ENCODE data around the gene TSTD1.

The TSTD1 gene

GRCh38 chr1:161074676-161075368 lies 36.1 kb upstream of the TSTD1 start:
- H3K14ac ChIP-seq (ENCODE audit: low read length), result peak overlapping the region; percentile 19
- no peak overlapping the region for H3K9ac ChIP-seq (ENCODE audit: low read length)
- WGBS (ENCODE audit: extremely low coverage, insufficient coverage, insufficient read length), result no CpG with 5 or more reads among the region's 12 CpGs
- peak overlapping the region; percentile 18 for H2BK120ac ChIP-seq (ENCODE audit: insufficient read depth, low read length, poor library complexity)
- H4K12ac ChIP-seq (ENCODE audit: low read depth, low read length), result no peak overlapping the region
- H2BK5ac ChIP-seq (ENCODE audit: low read depth, low read length, poor library complexity), result peak overlapping the region; percentile 11
- H3K36me3 ChIP-seq (ENCODE audit: control insufficient read depth in 1 of 2, insufficient read depth in 2 of 2, low read length in 2 of 2), result peaks cover 21 to 25% of the 10 kb centered on the region in 2 experiments
- no peaks in the 10 kb centered on the region for H3K79me2 ChIP-seq (ENCODE audit: control insufficient read depth, insufficient read depth, low read length, poor library complexity)
- no peak overlapping the region for H2AFZ ChIP-seq (ENCODE audit: insufficient read depth, low read length, poor library complexity)
- peaks cover 2% of the 10 kb centered on the region for H3K9me3 ChIP-seq (ENCODE audit: insufficient read depth, low read depth, low read length)
- peak overlapping the region; percentile 74 for H4K91ac ChIP-seq (ENCODE audit: low read depth, low read length)
- H3K27me3 ChIP-seq (ENCODE audit: insufficient read depth, low read length), result no peaks in the 10 kb centered on the region
- H2BK12ac ChIP-seq (ENCODE audit: low read length), result peak overlapping the region; percentile 70
- DNase-seq, result peak; percentile 44 to 59
- peaks cover 20% of the 10 kb centered on the region for H3K79me1 ChIP-seq (ENCODE audit: low read length)
- peak overlapping the region; percentile 67 for H2AK5ac ChIP-seq (ENCODE audit: low read length)
- H3K4me1 ChIP-seq (ENCODE audit: control insufficient read depth in 1 of 2, insufficient read depth in 2 of 2, low read length in 2 of 2), result peaks cover 17 to 29% of the 10 kb centered on the region in 2 experiments
- H3K27ac ChIP-seq (ENCODE audit: low read depth, low read length), result no peak overlapping the region
- no peak overlapping the region for H3K4me2 ChIP-seq (ENCODE audit: low read length)
- H3K23ac ChIP-seq (ENCODE audit: low read length), result no peak overlapping the region
- H4K8ac ChIP-seq (ENCODE audit: low read depth, low read length), result no peak overlapping the region
- H3K4me3 ChIP-seq (ENCODE audit: low read depth, low read length), result no peak overlapping the region
- peak overlapping the region; percentile 26 for H3K18ac ChIP-seq (ENCODE audit: low read length)
- no peak overlapping the region for H3K4ac ChIP-seq (ENCODE audit: low read depth, low read length)

GRCh38 chr1:161073474-161074121 lies 34.8 kb upstream of the TSTD1 start:
- Histone ChIP-seq H4K8ac (ENCODE audit: low read depth, low read length) (no peak overlapping the region), H3K4me1 (ENCODE audit: control insufficient read depth in 1 of 2, insufficient read depth in 2 of 2, low read length in 2 of 2) (peaks cover 12 to 24% of the 10 kb centered on the region in 2 experiments), H3K9me3 (ENCODE audit: insufficient read depth, low read depth, low read length) (peaks cover 2% of the 10 kb centered on the region), H3K79me2 (ENCODE audit: control insufficient read depth, insufficient read depth, low read length, poor library complexity) (no peaks in the 10 kb centered on the region), H2BK12ac (ENCODE audit: low read length) (peak overlapping the region; percentile 50), H2BK5ac (ENCODE audit: low read depth, low read length, poor library complexity) (no peak overlapping the region), H3K9ac (ENCODE audit: low read length) (no peak overlapping the region), H3K79me1 (ENCODE audit: low read length) (peaks cover 12% of the 10 kb centered on the region), H3K14ac (ENCODE audit: low read length) (peak overlapping the region; percentile 13), H3K23ac (ENCODE audit: low read length) (no peak overlapping the region), H2AK5ac (ENCODE audit: low read length) (peak overlapping the region; percentile 45), H3K4ac (ENCODE audit: low read depth, low read length) (no peak overlapping the region), H2BK120ac (ENCODE audit: insufficient read depth, low read length, poor library complexity) (peak overlapping the region; percentile 39), H3K4me3 (ENCODE audit: low read depth, low read length) (no peak overlapping the region), H3K27me3 (ENCODE audit: insufficient read depth, low read length) (no peaks in the 10 kb centered on the region), H4K12ac (ENCODE audit: low read depth, low read length) (no peak overlapping the region), H3K36me3 (ENCODE audit: control insufficient read depth in 1 of 2, insufficient read depth in 2 of 2, low read length in 2 of 2) (peaks cover 23 to 25% of the 10 kb centered on the region in 2 experiments), H4K91ac (ENCODE audit: low read depth, low read length) (peak overlapping the region; percentile 74), H3K27ac (ENCODE audit: low read depth, low read length) (no peak overlapping the region), H3K4me2 (ENCODE audit: low read length) (no peak overlapping the region), H2AFZ (ENCODE audit: insufficient read depth, low read length, poor library complexity) (no peak overlapping the region), H3K18ac (ENCODE audit: low read length) (no peak overlapping the region)
- peak; percentile 88 to 92 for DNase-seq
- WGBS (ENCODE audit: extremely low coverage, insufficient coverage, insufficient read length), result no CpG with 5 or more reads among the region's 7 CpGs

GRCh38 chr1:161072751-161073449 lies 34.1 kb upstream of the TSTD1 start:
- H3K4me2 ChIP-seq (ENCODE audit: low read length), result no peak overlapping the region
- H3K23ac ChIP-seq (ENCODE audit: low read length), result no peak overlapping the region

GRCh38 chr1:161071886-161072371 lies 33.2 kb upstream of the TSTD1 start:
- no peak overlapping the region for H3K4me2 ChIP-seq (ENCODE audit: low read length)
- no peaks in the 10 kb centered on the region for H3K27me3 ChIP-seq (ENCODE audit: insufficient read depth, low read length)
- H4K12ac ChIP-seq (ENCODE audit: low read depth, low read length), result no peak overlapping the region
- peak overlapping the region; percentile 6 for H3K14ac ChIP-seq (ENCODE audit: low read length)
- no peak overlapping the region for H3K4me3 ChIP-seq (ENCODE audit: low read depth, low read length)
- H3K79me2 ChIP-seq (ENCODE audit: control insufficient read depth, insufficient read depth, low read length, poor library complexity), result no peaks in the 10 kb centered on the region
- peak; percentile 93 to 94 for DNase-seq
- H2AFZ ChIP-seq (ENCODE audit: insufficient read depth, low read length, poor library complexity), result peak overlapping the region; percentile 27
- peak overlapping the region; percentile 52 for H4K91ac ChIP-seq (ENCODE audit: low read depth, low read length)
- H3K27ac ChIP-seq (ENCODE audit: low read depth, low read length), result no peak overlapping the region
- H3K9ac ChIP-seq (ENCODE audit: low read length), result no peak overlapping the region
- peaks cover 12% of the 10 kb centered on the region for H3K79me1 ChIP-seq (ENCODE audit: low read length)
- no peak overlapping the region for H3K23ac ChIP-seq (ENCODE audit: low read length)
- peak overlapping the region; percentile 75 for H2AK5ac ChIP-seq (ENCODE audit: low read length)
- no CpG with 5 or more reads among the region's 9 CpGs for WGBS (ENCODE audit: extremely low coverage, insufficient coverage, insufficient read length)
- H2BK5ac ChIP-seq (ENCODE audit: low read depth, low read length, poor library complexity), result peak overlapping the region; percentile 0
- peak overlapping the region; percentile 48 for H4K8ac ChIP-seq (ENCODE audit: low read depth, low read length)
- peak overlapping the region; percentile 16 for H3K4ac ChIP-seq (ENCODE audit: low read depth, low read length)
- H3K4me1 ChIP-seq (ENCODE audit: control insufficient read depth in 1 of 2, insufficient read depth in 2 of 2, low read length in 2 of 2), result peaks cover 12 to 24% of the 10 kb centered on the region in 2 experiments
- no peak overlapping the region for H3K18ac ChIP-seq (ENCODE audit: low read length)
- H2BK12ac ChIP-seq (ENCODE audit: low read length), result peak overlapping the region; percentile 80
- peak overlapping the region; percentile 1 for H2BK120ac ChIP-seq (ENCODE audit: insufficient read depth, low read length, poor library complexity)
- H3K36me3 ChIP-seq (ENCODE audit: control insufficient read depth in 1 of 2, insufficient read depth in 2 of 2, low read length in 2 of 2), result peaks cover 18 to 20% of the 10 kb centered on the region in 2 experiments
- H3K9me3 ChIP-seq (ENCODE audit: insufficient read depth, low read depth, low read length), result no peaks in the 10 kb centered on the region

More at GRCh38 chr1:161072751-161073449, 34.1 kb upstream of the TSTD1 start:
- Histone ChIP-seq H2AFZ (ENCODE audit: insufficient read depth, low read length, poor library complexity) (no peak overlapping the region), H3K4me1 (ENCODE audit: control insufficient read depth in 1 of 2, insufficient read depth in 2 of 2, low read length in 2 of 2) (peaks cover 12 to 24% of the 10 kb centered on the region in 2 experiments), H3K18ac (ENCODE audit: low read length) (peak overlapping the region; percentile 22), H3K9me3 (ENCODE audit: insufficient read depth, low read depth, low read length) (peaks cover 2% of the 10 kb centered on the region), H4K91ac (ENCODE audit: low read depth, low read length) (peak overlapping the region; percentile 52), H2BK5ac (ENCODE audit: low read depth, low read length, poor library complexity) (no peak overlapping the region), H2BK120ac (ENCODE audit: insufficient read depth, low read length, poor library complexity) (peak overlapping the region; percentile 39), H3K9ac (ENCODE audit: low read length) (no peak overlapping the region), H3K36me3 (ENCODE audit: control insufficient read depth in 1 of 2, insufficient read depth in 2 of 2, low read length in 2 of 2) (peaks cover 23 to 25% of the 10 kb centered on the region in 2 experiments), H2BK12ac (ENCODE audit: low read length) (peak overlapping the region; percentile 50), H3K4me3 (ENCODE audit: low read depth, low read length) (no peak overlapping the region), H3K79me1 (ENCODE audit: low read length) (peaks cover 12% of the 10 kb centered on the region), H4K12ac (ENCODE audit: low read depth, low read length) (peak overlapping the region; percentile 1), H3K14ac (ENCODE audit: low read length) (peak overlapping the region; percentile 27), H3K79me2 (ENCODE audit: control insufficient read depth, insufficient read depth, low read length, poor library complexity) (no peaks in the 10 kb centered on the region), H3K4ac (ENCODE audit: low read depth, low read length) (no peak overlapping the region), H2AK5ac (ENCODE audit: low read length) (peak overlapping the region; percentile 45), H4K8ac (ENCODE audit: low read depth, low read length) (peak overlapping the region; percentile 25), H3K27me3 (ENCODE audit: insufficient read depth, low read length) (no peaks in the 10 kb centered on the region), H3K27ac (ENCODE audit: low read depth, low read length) (no peak overlapping the region)
- no peak for DNase-seq
- WGBS (ENCODE audit: extremely low coverage, insufficient coverage, insufficient read length), result no CpG with 5 or more reads among the region's 19 CpGs
